HEK293 (cell line): ENCODE results near the gene DCC.

Experiments used
- CTCF ChIA-PET: fragments of 350-600 bp; formaldehyde crosslinking; extraction: SDS; loops from one replicate; lab custom pipeline; 2021; ENCODE audit warnings: antibody characterized with exemption; lab: Yijun Ruan, JAX
- POLR2A ChIA-PET: fragments of 300-600 bp; formaldehyde crosslinking; extraction: SDS; loops from one replicate; lab custom pipeline; 2020; ENCODE audit warnings: antibody characterized with exemption, inconsistent platforms; lab: Yijun Ruan, JAX
- H3K27ac ChIP-seq: fragments of 200-500 bp; sonication (Bioruptor generic); 2 replicates; pipeline ENCODE4 v1.5.1; 2014; ENCODE audit warnings: low read depth, low read length, control low read depth, inconsistent platforms; ENCODE audit errors: extremely low read depth
- H3K36me3 ChIP-seq, 2 experiments: fragments of 200-500 bp in 1 of 2; sonication (Bioruptor generic) in 1 of 2; 1 replicate in 1 of 2; 2 replicates in 1 of 2; pipeline ENCODE4 v1.5.1; 2014 to 2017; ENCODE audit warnings: inconsistent platforms in 2 of 2, low read length in 2 of 2; ENCODE audit not compliant: control insufficient read depth in 2 of 2, insufficient read depth in 1 of 2
- H3K4me1 ChIP-seq: fragments of 200-500 bp; sonication (Bioruptor generic); 2 replicates; pipeline ENCODE4 v1.5.1; 2014; ENCODE audit warnings: mild to moderate bottlenecking, low read length, inconsistent platforms; ENCODE audit not compliant: control insufficient read depth, insufficient read depth
- H3K4me3 ChIP-seq: 2 replicates; pipeline ENCODE4 v1.5.1; 2011; ENCODE audit warnings: low read depth, mild to moderate bottlenecking, control low read depth, low read length, moderate library complexity
- H3K9me3 ChIP-seq: fragments of 200-500 bp; sonication (Bioruptor generic); 2 replicates; pipeline ENCODE4 v1.5.1; 2014; ENCODE audit warnings: low read depth, low read length, inconsistent platforms; ENCODE audit not compliant: control insufficient read depth, insufficient read depth
- HOXD13 ChIP-seq: sonication (generic); formaldehyde crosslinking; IDR thresholded peaks from 2 replicates; pipeline ENCODE4 v1.8.0; 2022; ENCODE audit warnings: missing genetic modification reagents, borderline replicate concordance
- IKZF3 ChIP-seq: fragments of 450-650 bp; IDR thresholded peaks from 2 replicates; pipeline ENCODE4 v1.5.0; 2018; ENCODE audit warnings: missing biosample characterization, mild to moderate bottlenecking, missing genetic modification characterization, moderate library complexity
- SP3 ChIP-seq: fragments of 450-650 bp; formaldehyde crosslinking; IDR thresholded peaks from 2 replicates; pipeline ENCODE4 v1.5.1; 2016; ENCODE audit warnings: missing biosample characterization, missing genetic modification characterization
- SP7 ChIP-seq: fragments of 450-650 bp; formaldehyde crosslinking; IDR thresholded peaks from 2 replicates; pipeline ENCODE4 v1.5.1; 2016; ENCODE audit warnings: missing biosample characterization, missing genetic modification characterization
- YY1 ChIP-seq: fragments of 450-650 bp; formaldehyde crosslinking; IDR thresholded peaks from 2 replicates; pipeline ENCODE4 v1.5.1; 2018; ENCODE audit warnings: missing biosample characterization, missing genetic modification characterization
- ZBTB21 ChIP-seq: fragments of 450-650 bp; formaldehyde crosslinking; IDR thresholded peaks from 2 replicates; pipeline ENCODE4 v1.5.1; 2017; ENCODE audit warnings: missing biosample characterization, missing genetic modification characterization
- ZBTB8A ChIP-seq: fragments of 450-650 bp; formaldehyde crosslinking; IDR thresholded peaks from 2 replicates; pipeline ENCODE4 v1.5.1; 2016; ENCODE audit warnings: missing biosample characterization, missing genetic modification characterization
- ZFP3 ChIP-seq: fragments of 450-650 bp; formaldehyde crosslinking; IDR thresholded peaks from 2 replicates; pipeline ENCODE4 v1.5.1; 2016; ENCODE audit warnings: low read depth, missing biosample characterization, missing genetic modification characterization
- ZNF24 ChIP-seq: fragments of 450-650 bp; formaldehyde crosslinking; IDR thresholded peaks from 2 replicates; pipeline ENCODE4 v1.5.1; 2016; ENCODE audit warnings: missing biosample characterization, missing genetic modification characterization
- ZNF416 ChIP-seq: fragments of 450-650 bp; formaldehyde crosslinking; IDR thresholded peaks from 2 replicates; pipeline ENCODE4 v1.5.1; 2016; ENCODE audit warnings: missing biosample characterization, missing genetic modification characterization
- ZNF426 ChIP-seq: fragments of 450-650 bp; formaldehyde crosslinking; IDR thresholded peaks from 2 replicates; pipeline ENCODE4 v1.5.1; 2017; ENCODE audit warnings: missing biosample characterization, missing genetic modification characterization, mild to moderate bottlenecking, inconsistent platforms, moderate library complexity
- ZNF530 ChIP-seq: fragments of 450-650 bp; formaldehyde crosslinking; IDR thresholded peaks from 2 replicates; pipeline ENCODE4 v1.5.1; 2016; ENCODE audit warnings: low read depth, missing biosample characterization, missing genetic modification characterization
- ZNF561 ChIP-seq: fragments of 450-650 bp; IDR thresholded peaks from 2 replicates; pipeline ENCODE4 v1.5.1; 2018; ENCODE audit warnings: missing biosample characterization, missing genetic modification characterization, borderline replicate concordance
- ZNF610 ChIP-seq: fragments of 450-650 bp; formaldehyde crosslinking; IDR thresholded peaks from 2 replicates; pipeline ENCODE4 v1.5.1; 2016; ENCODE audit warnings: missing biosample characterization, missing genetic modification characterization, borderline replicate concordance
- ZNF624 ChIP-seq: fragments of 450-650 bp; formaldehyde crosslinking; IDR thresholded peaks from 2 replicates; pipeline ENCODE4 v1.5.1; 2017; ENCODE audit warnings: missing biosample characterization, missing genetic modification characterization
- ZXDB ChIP-seq: fragments of 450-650 bp; formaldehyde crosslinking; IDR thresholded peaks from 2 replicates; pipeline ENCODE4 v1.5.1; 2016; ENCODE audit warnings: missing biosample characterization, missing genetic modification characterization
- TF ChIP-seq, protein P1 (sequence below): fragments of 450-650 bp; formaldehyde crosslinking; conservative IDR thresholded peaks from 2 replicates; pipeline ENCODE4 v1.5.1; 2016; ENCODE audit warnings: low read depth, missing biosample characterization, missing genetic modification characterization
- TF ChIP-seq, protein P2 (sequence below): fragments of 450-650 bp; formaldehyde crosslinking; IDR thresholded peaks from 2 replicates; pipeline ENCODE4 v1.5.1; 2016; ENCODE audit warnings: missing biosample characterization, missing genetic modification characterization
- TF ChIP-seq, protein P3 (sequence below): fragments of 450-650 bp; formaldehyde crosslinking; IDR thresholded peaks from 2 replicates; pipeline ENCODE4 v1.5.1; 2016; ENCODE audit warnings: missing biosample characterization, missing genetic modification characterization, borderline replicate concordance
- TF ChIP-seq, protein P4 (sequence below): fragments of 450-650 bp; formaldehyde crosslinking; IDR thresholded peaks from 2 replicates; pipeline ENCODE4 v1.5.1; 2016; ENCODE audit warnings: missing biosample characterization, missing genetic modification characterization
- TF ChIP-seq, protein P5 (sequence below): fragments of 450-650 bp; formaldehyde crosslinking; IDR thresholded peaks from 2 replicates; pipeline ENCODE4 v1.5.1; 2016; ENCODE audit warnings: missing biosample characterization, missing genetic modification characterization

The DCC gene

DNA sequence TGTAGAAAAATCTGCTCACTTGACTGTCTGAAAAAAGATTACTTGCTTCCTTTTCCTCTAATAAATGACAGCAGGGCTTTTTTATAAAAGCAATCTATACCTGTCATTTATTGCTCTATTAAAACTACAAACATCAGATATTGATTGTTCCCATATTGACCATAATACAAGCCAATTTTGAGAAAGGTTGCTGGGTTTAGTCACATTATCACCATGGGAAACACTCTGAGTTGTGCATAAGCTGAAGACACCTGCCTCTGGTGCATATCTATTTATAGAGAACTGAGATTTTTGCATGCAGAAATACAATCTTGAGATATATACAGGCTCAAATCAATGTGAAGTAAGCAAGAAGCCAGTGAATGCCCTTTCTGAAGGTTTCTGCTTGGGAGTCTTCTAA lies 853.9 kb downstream of the DCC start (continued):
- TF ChIP-seq, protein P1, sequence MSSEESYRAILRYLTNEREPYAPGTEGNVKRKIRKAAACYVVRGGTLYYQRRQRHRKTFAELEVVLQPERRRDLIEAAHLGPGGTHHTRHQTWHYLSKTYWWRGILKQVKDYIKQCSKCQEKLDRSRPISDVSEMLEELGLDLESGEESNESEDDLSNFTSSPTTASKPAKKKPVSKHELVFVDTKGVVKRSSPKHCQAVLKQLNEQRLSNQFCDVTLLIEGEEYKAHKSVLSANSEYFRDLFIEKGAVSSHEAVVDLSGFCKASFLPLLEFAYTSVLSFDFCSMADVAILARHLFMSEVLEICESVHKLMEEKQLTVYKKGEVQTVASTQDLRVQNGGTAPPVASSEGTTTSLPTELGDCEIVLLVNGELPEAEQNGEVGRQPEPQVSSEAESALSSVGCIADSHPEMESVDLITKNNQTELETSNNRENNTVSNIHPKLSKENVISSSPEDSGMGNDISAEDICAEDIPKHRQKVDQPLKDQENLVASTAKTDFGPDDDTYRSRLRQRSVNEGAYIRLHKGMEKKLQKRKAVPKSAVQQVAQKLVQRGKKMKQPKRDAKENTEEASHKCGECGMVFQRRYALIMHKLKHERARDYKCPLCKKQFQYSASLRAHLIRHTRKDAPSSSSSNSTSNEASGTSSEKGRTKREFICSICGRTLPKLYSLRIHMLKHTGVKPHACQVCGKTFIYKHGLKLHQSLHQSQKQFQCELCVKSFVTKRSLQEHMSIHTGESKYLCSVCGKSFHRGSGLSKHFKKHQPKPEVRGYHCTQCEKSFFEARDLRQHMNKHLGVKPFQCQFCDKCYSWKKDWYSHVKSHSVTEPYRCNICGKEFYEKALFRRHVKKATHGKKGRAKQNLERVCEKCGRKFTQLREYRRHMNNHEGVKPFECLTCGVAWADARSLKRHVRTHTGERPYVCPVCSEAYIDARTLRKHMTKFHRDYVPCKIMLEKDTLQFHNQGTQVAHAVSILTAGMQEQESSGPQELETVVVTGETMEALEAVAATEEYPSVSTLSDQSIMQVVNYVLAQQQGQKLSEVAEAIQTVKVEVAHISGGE: no peak
- no peak for TF ChIP-seq ZNF624 (tag by site-specific recombination)
- TF ChIP-seq ZNF561: no peak
- no peak for TF ChIP-seq ZBTB8A (tag by site-specific recombination)
- TF ChIP-seq, all 188 proteins: peak for 0

DNA sequence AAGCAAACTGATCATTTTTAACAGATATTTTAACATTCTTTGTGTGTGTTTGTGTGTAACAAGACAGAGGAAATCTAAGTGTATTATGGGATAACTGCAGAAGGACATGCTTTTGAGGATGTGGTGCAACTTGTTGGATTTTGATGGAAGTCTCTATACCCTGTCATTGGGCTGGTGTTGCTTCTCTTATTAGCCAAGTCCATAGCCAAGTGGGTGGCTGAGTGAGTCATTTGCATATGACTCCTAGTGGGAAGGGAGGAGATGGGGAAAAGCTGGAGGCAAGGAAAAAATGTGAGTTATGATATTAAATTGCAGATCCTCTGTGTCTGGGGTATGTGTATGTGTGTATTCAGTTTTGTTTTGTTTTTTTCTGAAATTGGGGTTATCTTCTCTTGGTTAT lies 879.9 kb downstream of the DCC start:
- TF ChIP-seq, protein P2, sequence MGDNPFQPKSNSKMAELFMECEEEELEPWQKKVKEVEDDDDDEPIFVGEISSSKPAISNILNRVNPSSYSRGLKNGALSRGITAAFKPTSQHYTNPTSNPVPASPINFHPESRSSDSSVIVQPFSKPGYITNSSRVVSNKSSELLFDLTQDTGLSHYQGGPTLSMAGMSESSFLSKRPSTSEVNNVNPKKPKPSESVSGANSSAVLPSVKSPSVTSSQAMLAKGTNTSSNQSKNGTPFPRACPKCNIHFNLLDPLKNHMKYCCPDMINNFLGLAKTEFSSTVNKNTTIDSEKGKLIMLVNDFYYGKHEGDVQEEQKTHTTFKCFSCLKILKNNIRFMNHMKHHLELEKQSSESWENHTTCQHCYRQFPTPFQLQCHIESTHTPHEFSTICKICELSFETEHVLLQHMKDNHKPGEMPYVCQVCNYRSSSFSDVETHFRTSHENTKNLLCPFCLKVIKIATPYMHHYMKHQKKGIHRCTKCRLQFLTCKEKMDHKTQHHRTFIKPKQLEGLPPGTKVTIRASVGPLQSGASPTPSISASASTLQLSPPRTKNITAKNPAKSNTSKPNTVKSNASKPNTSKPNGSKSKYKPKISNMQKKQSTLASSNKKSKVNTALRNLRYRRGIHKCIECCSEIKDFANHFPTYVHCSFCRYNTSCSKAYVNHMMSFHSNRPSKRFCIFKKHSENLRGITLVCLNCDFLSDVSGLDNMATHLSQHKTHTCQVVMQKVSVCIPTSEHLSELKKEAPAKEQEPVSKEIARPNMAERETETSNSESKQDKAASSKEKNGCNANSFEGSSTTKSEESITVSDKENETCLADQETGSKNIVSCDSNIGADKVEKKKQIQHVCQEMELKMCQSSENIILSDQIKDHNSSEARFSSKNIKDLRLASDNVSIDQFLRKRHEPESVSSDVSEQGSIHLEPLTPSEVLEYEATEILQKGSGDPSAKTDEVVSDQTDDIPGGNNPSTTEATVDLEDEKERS (tag by site-specific recombination): no peak
- no peak for TF ChIP-seq SP7 (tag by site-specific recombination)
- TF ChIP-seq ZNF610 (tag by site-specific recombination): no peak
- no peak for TF ChIP-seq ZNF530 (tag by site-specific recombination)
- TF ChIP-seq ZNF416 (tag by site-specific recombination): no peak
- no peak for TF ChIP-seq YY1
- no peak for TF ChIP-seq ZFP3 (tag by site-specific recombination)
- TF ChIP-seq ZXDB: no peak
- TF ChIP-seq SP3: no peak
- TF ChIP-seq, protein P3, sequence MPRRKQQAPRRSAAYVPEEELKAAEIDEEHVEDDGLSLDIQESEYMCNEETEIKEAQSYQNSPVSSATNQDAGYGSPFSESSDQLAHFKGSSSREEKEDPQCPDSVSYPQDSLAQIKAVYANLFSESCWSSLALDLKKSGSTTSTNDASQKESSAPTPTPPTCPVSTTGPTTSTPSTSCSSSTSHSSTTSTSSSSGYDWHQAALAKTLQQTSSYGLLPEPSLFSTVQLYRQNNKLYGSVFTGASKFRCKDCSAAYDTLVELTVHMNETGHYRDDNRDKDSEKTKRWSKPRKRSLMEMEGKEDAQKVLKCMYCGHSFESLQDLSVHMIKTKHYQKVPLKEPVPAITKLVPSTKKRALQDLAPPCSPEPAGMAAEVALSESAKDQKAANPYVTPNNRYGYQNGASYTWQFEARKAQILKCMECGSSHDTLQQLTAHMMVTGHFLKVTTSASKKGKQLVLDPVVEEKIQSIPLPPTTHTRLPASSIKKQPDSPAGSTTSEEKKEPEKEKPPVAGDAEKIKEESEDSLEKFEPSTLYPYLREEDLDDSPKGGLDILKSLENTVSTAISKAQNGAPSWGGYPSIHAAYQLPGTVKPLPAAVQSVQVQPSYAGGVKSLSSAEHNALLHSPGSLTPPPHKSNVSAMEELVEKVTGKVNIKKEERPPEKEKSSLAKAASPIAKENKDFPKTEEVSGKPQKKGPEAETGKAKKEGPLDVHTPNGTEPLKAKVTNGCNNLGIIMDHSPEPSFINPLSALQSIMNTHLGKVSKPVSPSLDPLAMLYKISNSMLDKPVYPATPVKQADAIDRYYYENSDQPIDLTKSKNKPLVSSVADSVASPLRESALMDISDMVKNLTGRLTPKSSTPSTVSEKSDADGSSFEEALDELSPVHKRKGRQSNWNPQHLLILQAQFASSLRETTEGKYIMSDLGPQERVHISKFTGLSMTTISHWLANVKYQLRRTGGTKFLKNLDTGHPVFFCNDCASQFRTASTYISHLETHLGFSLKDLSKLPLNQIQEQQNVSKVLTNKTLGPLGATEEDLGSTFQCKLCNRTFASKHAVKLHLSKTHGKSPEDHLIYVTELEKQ: no peak
- TF ChIP-seq ZNF24 (tag by site-specific recombination): no peak
- TF ChIP-seq ZNF426 (tag by site-specific recombination): no peak
- TF ChIP-seq HOXD13 (CRISPR knock-in tag): no peak
- TF ChIP-seq IKZF3: no peak
- TF ChIP-seq, protein P4, sequence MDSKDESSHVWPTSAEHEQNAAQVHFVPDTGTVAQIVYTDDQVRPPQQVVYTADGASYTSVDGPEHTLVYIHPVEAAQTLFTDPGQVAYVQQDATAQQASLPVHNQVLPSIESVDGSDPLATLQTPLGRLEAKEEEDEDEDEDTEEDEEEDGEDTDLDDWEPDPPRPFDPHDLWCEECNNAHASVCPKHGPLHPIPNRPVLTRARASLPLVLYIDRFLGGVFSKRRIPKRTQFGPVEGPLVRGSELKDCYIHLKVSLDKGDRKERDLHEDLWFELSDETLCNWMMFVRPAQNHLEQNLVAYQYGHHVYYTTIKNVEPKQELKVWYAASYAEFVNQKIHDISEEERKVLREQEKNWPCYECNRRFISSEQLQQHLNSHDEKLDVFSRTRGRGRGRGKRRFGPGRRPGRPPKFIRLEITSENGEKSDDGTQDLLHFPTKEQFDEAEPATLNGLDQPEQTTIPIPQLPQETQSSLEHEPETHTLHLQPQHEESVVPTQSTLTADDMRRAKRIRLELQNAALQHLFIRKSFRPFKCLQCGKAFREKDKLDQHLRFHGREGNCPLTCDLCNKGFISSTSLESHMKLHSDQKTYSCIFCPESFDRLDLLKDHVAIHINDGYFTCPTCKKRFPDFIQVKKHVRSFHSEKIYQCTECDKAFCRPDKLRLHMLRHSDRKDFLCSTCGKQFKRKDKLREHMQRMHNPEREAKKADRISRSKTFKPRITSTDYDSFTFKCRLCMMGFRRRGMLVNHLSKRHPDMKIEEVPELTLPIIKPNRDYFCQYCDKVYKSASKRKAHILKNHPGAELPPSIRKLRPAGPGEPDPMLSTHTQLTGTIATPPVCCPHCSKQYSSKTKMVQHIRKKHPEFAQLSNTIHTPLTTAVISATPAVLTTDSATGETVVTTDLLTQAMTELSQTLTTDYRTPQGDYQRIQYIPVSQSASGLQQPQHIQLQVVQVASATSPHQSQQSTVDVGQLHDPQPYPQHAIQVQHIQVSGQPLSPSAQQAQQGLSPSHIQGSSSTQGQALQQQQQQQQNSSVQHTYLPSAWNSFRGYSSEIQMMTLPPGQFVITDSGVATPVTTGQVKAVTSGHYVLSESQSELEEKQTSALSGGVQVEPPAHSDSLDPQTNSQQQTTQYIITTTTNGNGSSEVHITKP (tag by site-specific recombination): no peak
- TF ChIP-seq, protein P5, sequence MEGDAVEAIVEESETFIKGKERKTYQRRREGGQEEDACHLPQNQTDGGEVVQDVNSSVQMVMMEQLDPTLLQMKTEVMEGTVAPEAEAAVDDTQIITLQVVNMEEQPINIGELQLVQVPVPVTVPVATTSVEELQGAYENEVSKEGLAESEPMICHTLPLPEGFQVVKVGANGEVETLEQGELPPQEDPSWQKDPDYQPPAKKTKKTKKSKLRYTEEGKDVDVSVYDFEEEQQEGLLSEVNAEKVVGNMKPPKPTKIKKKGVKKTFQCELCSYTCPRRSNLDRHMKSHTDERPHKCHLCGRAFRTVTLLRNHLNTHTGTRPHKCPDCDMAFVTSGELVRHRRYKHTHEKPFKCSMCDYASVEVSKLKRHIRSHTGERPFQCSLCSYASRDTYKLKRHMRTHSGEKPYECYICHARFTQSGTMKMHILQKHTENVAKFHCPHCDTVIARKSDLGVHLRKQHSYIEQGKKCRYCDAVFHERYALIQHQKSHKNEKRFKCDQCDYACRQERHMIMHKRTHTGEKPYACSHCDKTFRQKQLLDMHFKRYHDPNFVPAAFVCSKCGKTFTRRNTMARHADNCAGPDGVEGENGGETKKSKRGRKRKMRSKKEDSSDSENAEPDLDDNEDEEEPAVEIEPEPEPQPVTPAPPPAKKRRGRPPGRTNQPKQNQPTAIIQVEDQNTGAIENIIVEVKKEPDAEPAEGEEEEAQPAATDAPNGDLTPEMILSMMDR (tag by site-specific recombination): no peak
- TF ChIP-seq ZBTB21 (tag by site-specific recombination): no peak
- ChIA-PET CTCF (interaction anchor here (0.7 kb wide), 1 partner anchor 67 kb away, joined by 3 read pairs; no protein-coding TSS in a partner anchor), POLR2A (no interaction called here)
- Histone ChIP-seq H3K27ac (no peak overlapping the region), H3K4me1 (no peaks in the 10 kb centered on the region), H3K9me3 (no peaks in the 10 kb centered on the region), H3K4me3 (no peak overlapping the region), H3K36me3 (no peaks in the 10 kb centered on the region)
